Hepatocyte (in vitro differentiated cells): Measurements from ENCODE around the gene ATXN10. TPM values are rescaled to one million over a fixed set of nuclear protein-coding genes. Genes with fewer than 3 reads are reported as not detected.

Source experiments
- DNase-seq: peaks from one replicate; pipeline ENCODE4 v3.0.0-alpha.2; 2016; ENCODE audit warnings: low spot score
- H2AFZ ChIP-seq: fragments of 200-600 bp; sonication (generic); 2 replicates; pipeline ENCODE4 v1.6.0; 2016; ENCODE audit warnings: antibody characterized with exemption, mild to moderate bottlenecking
- H3K27ac ChIP-seq: fragments of 200-600 bp; sonication (generic); 2 replicates; pipeline ENCODE4 v1.5.1; 2016; ENCODE audit warnings: mild to moderate bottlenecking
- H3K27me3 ChIP-seq: fragments of 200-600 bp; sonication (generic); 2 replicates; pipeline ENCODE4 v1.6.1; 2016
- H3K36me3 ChIP-seq: fragments of 200-600 bp; sonication (generic); replicated peaks from 2 replicates; pipeline ENCODE4 v1.5.1; 2016; ENCODE audit warnings: low read depth; ENCODE audit not compliant: insufficient read depth
- H3K4me1 ChIP-seq: fragments of 200-600 bp; sonication (generic); 2 replicates; pipeline ENCODE4 v1.5.1; 2016; ENCODE audit warnings: mild to moderate bottlenecking, moderate library complexity; ENCODE audit not compliant: insufficient read depth
- H3K4me2 ChIP-seq: fragments of 200-600 bp; sonication (generic); 2 replicates; pipeline ENCODE4 v1.6.0; 2016
- H3K4me3 ChIP-seq: fragments of 200-600 bp; sonication (generic); 2 replicates; pipeline ENCODE4 v1.5.1; 2016; ENCODE audit warnings: mild to moderate bottlenecking
- H3K79me2 ChIP-seq: fragments of 200-600 bp; sonication (generic); 2 replicates; pipeline ENCODE4 v1.6.0; 2017; ENCODE audit warnings: mild to moderate bottlenecking
- H3K9me2 ChIP-seq: fragments of 200-600 bp; sonication (generic); replicated peaks from 2 replicates; pipeline ENCODE4 v1.6.0; 2017; ENCODE audit warnings: mild to moderate bottlenecking; ENCODE audit not compliant: insufficient read depth
- H3K9me3 ChIP-seq: fragments of 200-600 bp; sonication (generic); 2 replicates; pipeline ENCODE4 v1.5.1; 2016; ENCODE audit warnings: low read depth, mild to moderate bottlenecking
- H4K20me1 ChIP-seq: fragments of 200-600 bp; sonication (generic); 2 replicates; pipeline ENCODE4 v1.6.0; 2016; ENCODE audit warnings: mild to moderate bottlenecking; ENCODE audit not compliant: insufficient read depth, poor library complexity, severe bottlenecking
- CTCF ChIP-seq: fragments of 200-600 bp; sonication (generic); IDR thresholded peaks from 2 replicates; pipeline ENCODE4 v1.5.1; 2016; ENCODE audit warnings: antibody characterized with exemption, mild to moderate bottlenecking; ENCODE audit not compliant: poor library complexity
- EZH2 ChIP-seq: fragments of 200-600 bp; sonication (generic); IDR thresholded peaks from 2 replicates; pipeline ENCODE4 v1.6.1; 2016; ENCODE audit warnings: antibody characterized with exemption, mild to moderate bottlenecking, borderline replicate concordance
- EZH2phosphoT487 ChIP-seq: fragments of 200-600 bp; sonication (generic); IDR thresholded peaks from one replicate; pipeline ENCODE4 v1.6.1; 2018; ENCODE audit warnings: antibody characterized with exemption, mild to moderate bottlenecking, low read depth, moderate library complexity; ENCODE audit not compliant: unreplicated experiment, severe bottlenecking
- WGBS: methylation state at CpG from one replicate; pipeline ENCODE4 v1.1.6; 2016; ENCODE audit warnings: low lambda C conversion rate; ENCODE audit errors: missing lambda C conversion rate; 5-methylcytosine and 5-hydroxymethylcytosine counted together
- polyA plus RNA-seq: library from polyadenylated mRNA; unstranded; fragments of >200 nt; fragmentation: Nextera tagmentation; extraction: Ambion mirVana; gene quantifications from 2 replicates; pipeline ENCODE4 v1.2.1, GENCODE V29; 2016
- total RNA-seq: library from RNA; depleted of rRNA; stranded (reverse); fragments of >200 nt; gene quantifications from 2 replicates; pipeline ENCODE4 v1.2.3, GENCODE V29; 2014

The ATXN10 gene
- total and polyA plus RNA-seq, 2 experiments from 2014 or later = 141 to 186 TPM

GRCh38 chr22:45804319-45804985 is 132.8 kb downstream of the ATXN10 start:
- Histone ChIP-seq H3K4me3 (no peak overlapping the region), H3K79me2 (peaks cover 7% of the 10 kb centered on the region), H3K36me3 (no peaks in the 10 kb centered on the region), H3K27me3 (no peaks in the 10 kb centered on the region), H3K27ac (no peak overlapping the region), H3K9me3 (no peaks in the 10 kb centered on the region), H4K20me1 (no peaks in the 10 kb centered on the region), H3K9me2 (no peaks in the 10 kb centered on the region), H3K4me2 (no peak overlapping the region), H3K4me1 (peaks cover 3% of the 10 kb centered on the region), H2AFZ (no peak overlapping the region)
- WGBS = 62% methylated on average over 6 of the region's 6 CpGs
- TF ChIP-seq CTCF = no peak
- TF ChIP-seq EZH2 = no peak
- no peak for TF ChIP-seq EZH2phosphoT487
- DNase-seq = no peak

DNA sequence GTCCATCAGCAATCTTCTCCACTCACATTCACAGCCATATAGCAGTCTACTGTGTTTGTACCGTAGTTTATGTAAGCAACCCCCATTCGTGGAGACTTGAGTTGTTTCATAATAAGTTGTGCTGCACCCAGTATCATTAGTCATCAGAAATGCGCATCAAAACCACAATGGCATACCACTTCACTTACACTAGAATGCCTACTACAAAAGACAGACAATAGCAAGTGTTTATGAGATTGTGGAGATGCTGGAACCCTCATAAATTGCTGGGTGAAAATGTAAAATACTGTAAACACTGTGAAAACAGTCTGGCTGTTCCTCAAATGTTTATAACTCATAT is 133.3 kb downstream of the ATXN10 start:
- Histone ChIP-seq H3K4me3 (no peak overlapping the region), H3K9me3 (no peaks in the 10 kb centered on the region), H3K79me2 (peaks cover 7% of the 10 kb centered on the region), H4K20me1 (no peaks in the 10 kb centered on the region), H3K27ac (no peak overlapping the region), H3K27me3 (no peaks in the 10 kb centered on the region), H3K4me2 (no peak overlapping the region), H2AFZ (no peak overlapping the region), H3K4me1 (peaks cover 3% of the 10 kb centered on the region), H3K36me3 (no peaks in the 10 kb centered on the region), H3K9me2 (no peaks in the 10 kb centered on the region)
- no peak for DNase-seq
- 71% methylated on average over 3 of the region's 3 CpGs for WGBS
- no peak for TF ChIP-seq CTCF
- TF ChIP-seq EZH2phosphoT487 = no peak
- no peak for TF ChIP-seq EZH2

- Histone ChIP-seq H4K20me1 (no peaks in the 10 kb centered on the region), H3K36me3 (no peaks in the 10 kb centered on the region), H3K4me3 (no peak overlapping the region), H3K4me1 (peaks cover 3% of the 10 kb centered on the region), H3K9me3 (no peaks in the 10 kb centered on the region), H3K27ac (no peak overlapping the region), H2AFZ (no peak overlapping the region), H3K27me3 (no peaks in the 10 kb centered on the region), H3K79me2 (peaks cover 7% of the 10 kb centered on the region), H3K4me2 (no peak overlapping the region), H3K9me2 (no peaks in the 10 kb centered on the region)
- WGBS = 92% methylated on average over 6 of the region's 6 CpGs
- no peak for TF ChIP-seq CTCF
- no peak for TF ChIP-seq EZH2phosphoT487
- TF ChIP-seq EZH2 = no peak
- DNase-seq = no peak
These were observed 133.8 kb downstream of the ATXN10 start for GRCh38 chr22:45805413-45805812.
